HG03378 (cell line): ENCODE measurements around the gene SCARB1.
A peak's percentile ranks its signal among the peaks of the same experiment; 100 is the strongest.

Experiments used
- ATAC-seq: cut with Tn5 transposase; IDR thresholded peaks from one replicate; pipeline ENCODE4 v1.9.1; 2021; ENCODE audit warnings: mild to moderate bottlenecking, moderate library complexity; ENCODE audit not compliant: unreplicated experiment

SCARB1 gene

GRCh38 chr12:124750149-124750656 is 113.5 kb downstream of the SCARB1 start:
- no peak for ATAC-seq

- ATAC-seq: no peak
Measured at GRCh38 chr12:124749725-124750124, 113.9 kb downstream of the SCARB1 start.

GRCh38 chr12:124747426-124748161 is 116.1 kb downstream of the SCARB1 start:
- ATAC-seq: peak; percentile 64

DNA sequence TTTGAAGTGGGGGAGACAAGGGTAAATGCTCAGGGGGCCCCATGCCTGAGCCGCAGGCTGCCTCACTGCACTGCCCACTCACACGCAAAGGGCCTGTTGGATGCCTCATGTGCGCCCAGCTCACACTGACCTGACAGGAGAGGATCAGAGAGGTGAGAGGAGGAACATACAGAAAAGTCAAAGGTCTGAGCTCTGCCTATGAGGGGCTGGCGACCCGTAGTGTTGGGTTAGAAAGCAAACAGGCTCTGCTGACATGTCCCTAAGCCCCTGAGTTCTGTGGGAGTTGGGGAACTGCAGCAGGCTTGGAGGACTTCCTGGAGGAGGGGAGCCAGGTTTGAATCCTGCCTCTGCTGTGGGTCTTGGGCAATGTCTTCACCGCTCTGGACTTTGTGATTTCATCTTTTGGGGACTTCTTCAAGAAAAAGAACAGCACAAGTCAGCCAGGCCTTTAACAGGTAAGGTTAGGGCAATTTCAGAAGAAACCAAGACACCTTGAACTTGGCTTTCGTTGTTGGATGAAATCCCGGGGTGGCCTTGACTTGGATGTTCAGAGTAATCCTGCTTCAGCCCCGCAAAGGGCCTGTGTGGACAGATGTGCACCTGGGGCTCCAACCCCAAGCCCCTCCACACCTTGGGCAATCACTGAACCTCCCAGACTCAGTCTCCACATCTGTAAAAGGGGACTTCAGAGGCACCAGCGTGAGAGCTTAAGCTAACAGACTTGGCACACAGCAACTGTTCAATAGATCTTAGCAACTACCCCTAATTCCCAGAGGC is 116.8 kb downstream of the SCARB1 start:
- no peak for ATAC-seq

DNA sequence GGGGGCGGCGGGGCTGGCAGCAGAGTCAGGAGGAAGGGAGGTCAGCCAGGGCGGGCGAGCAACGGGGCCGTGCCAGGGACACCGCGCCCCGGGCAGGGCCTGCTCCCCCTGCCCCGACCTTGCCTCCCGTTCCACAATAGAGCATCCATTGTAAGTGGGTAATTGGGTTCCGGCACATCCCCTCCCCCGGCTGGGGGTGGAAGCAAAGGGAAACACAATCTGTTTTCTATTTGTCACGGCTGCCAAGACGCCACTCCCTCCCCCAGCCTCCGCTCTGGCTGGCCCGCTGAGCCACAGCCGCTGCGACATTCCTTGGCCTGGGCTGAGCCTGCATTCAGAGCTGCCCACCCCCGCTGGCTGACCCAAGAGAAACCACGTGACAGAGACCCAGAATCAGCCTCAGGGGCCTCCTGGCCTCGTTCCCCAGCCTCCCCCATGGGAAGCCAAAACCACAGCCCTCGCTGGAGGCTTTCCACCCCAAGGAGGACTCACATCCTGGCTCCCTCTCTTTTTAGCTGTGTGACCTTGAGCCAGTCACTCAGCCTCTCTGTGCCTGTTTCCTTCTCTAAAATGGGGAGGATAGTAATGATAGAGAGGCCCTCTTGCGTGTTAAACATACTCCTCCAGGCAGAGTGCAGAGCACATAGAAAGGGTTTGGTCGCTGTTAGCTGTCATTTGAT is 117.6 kb downstream of the SCARB1 start:
- ATAC-seq: no peak

DNA sequence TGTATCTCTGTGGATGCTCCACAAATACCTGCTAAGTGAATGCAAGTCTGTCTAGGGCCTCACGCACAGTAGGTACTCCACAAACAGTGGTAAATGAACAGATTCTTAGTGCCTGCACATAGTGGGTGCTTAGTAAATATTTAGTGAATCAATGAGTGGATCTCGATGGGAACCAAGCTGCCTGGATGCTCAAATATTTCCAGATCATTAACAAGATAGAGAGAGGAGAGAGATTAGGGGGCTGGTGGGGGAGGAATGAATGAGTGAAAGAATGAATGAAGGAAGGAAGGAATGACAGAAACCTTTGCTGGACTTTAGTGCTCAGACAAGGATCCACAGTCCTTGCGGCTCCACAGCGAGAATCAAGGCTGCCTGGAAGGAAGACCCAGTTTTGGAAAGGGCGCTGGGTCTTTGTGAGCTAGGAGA is 118.2 kb downstream of the SCARB1 start:
- no peak for ATAC-seq

GRCh38 chr12:124744659-124745464 is 118.8 kb downstream of the SCARB1 start:
- ATAC-seq: no peak

DNA sequence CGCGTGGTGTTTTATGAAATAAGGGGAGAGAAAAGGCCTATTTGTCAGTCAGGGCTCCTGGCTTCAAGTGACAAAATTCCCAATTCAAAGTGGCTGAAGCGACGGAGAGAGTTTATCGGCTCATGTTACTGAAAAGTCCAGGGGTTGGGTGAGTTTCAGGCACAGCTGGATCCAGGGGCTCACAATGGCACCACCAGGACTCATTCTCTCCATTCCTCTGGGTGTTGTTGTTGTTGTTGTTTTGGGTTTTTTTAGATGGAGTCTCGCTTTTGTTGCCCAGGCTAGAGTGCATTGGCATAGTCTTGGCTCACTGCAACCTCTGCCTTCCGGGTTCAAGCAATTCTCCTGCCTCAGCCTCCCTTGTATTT is 119.4 kb downstream of the SCARB1 start:
- ATAC-seq: no peak

DNA sequence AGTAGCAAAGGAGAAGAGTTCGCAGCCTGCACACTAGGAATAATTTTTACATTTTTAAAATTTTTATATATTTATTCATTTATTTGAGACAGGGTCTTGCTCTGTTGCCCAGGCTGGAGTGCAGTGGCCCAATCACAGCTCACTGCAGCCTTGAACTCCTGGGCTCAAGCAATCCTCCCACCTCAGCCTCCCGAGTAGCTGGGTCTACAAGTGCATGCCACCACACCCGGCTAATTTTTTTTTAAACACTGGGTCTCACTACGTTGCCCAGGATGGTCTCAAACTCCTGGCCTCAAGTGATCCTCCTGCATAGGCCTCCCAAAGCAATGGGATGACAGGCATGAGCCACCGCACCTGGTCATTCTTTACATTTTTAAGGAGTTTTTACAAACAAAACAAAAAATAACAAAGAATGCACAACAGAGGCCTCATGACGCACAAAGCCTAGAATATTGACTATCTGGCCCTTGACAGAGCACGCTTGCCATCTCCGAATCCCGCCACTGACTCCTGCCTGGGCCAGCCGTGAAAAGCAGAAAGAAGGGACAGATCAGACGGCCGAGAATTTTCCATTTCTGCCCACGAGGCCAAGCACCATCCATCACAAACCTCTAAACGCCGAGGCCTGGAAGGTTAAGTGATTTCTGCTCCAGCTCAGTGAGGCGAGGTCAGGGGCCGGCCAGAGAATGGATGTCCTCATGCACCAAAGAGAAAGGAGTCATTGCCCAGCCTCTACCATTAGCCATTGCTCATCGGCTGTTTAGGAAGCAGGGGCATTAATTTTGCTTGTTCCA is 120.0 kb downstream of the SCARB1 start:
- no peak for ATAC-seq

DNA sequence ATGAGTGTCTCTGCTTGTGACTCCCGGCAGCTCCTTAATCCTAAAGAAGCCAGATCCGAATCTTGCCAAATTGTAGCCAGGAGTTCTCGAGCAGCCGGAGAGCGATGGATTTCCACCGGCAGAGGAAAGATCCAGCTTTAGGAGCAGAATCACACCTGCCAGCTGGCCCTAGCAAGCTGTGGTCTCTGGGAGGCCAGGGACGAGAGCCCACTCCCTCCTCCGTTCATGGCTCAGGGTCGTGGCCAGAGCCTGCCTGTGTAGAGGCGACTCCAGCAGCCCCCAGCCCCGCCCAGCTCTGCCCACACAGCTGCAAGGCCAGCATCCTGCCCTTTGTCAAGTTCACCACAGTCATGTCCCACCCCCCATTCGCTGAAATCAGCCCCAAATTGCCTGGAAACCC is 121.0 kb downstream of the SCARB1 start:
- no peak for ATAC-seq

DNA sequence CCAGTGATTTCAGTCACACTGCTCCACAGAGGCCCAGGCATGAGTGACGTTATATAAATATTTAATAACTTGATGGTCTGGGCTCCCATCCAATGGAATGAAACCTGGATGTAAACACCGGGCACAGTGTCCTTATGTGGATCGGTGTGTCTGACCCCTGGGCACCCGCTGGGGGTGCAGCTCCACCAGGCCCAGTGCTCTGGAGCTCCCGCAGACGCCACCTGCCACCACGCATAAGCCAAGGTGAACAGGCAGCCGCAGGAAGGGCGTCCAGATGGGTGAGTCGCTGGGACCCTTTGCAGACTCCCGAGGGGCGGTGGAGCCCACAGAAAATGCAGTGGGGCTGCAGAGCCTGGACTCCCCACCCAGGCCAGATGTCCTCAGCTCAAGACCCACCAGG is 121.6 kb downstream of the SCARB1 start:
- ATAC-seq: no peak

DNA sequence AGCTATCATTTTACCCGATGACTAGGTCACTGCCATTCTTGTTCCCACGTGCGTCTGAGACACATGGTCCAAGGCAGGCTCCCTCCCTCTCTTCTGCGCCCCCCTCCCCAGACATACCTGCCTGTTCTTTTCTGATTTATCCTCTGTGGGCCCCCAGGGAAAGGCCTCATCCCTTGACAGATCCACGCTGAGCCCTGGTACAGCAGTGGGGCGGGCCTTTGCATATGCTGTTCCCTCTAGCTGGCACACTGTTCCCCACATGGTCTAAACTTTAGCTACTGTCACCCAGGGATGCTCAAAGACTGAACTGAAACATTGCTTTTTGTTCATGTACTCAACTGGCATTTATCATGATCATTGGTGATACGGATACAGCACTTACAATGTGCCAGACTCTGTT is 122.5 kb downstream of the SCARB1 start:
- ATAC-seq: no peak

DNA sequence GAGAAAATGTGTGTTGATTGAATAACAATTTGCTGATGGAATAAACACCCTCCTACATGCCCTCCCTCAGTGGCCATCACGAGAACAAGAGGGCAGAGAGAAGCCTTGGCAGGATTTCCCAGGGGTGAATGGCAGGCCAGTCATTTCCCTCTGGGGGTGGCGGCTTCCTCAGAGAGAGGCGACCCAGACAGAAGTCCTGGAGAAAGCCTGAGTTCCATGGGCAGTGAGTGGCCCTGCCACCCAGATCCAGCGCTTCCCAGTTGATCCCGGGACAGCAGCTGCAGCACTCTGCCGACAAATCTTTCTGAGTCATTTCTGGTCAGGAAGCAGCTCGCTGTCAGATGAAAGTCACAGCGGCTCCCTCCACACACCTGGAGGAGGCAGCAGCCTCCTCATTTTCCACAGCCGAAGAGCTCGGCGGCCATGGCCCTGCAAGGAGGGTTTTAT is 123.0 kb downstream of the SCARB1 start:
- ATAC-seq: no peak

GRCh38 chr12:124739953-124740561 is 123.6 kb downstream of the SCARB1 start:
- no peak for ATAC-seq

GRCh38 chr12:124738636-124739467 is 124.8 kb downstream of the SCARB1 start:
- no peak for ATAC-seq

GRCh38 chr12:124737772-124738635 is 125.7 kb downstream of the SCARB1 start:
- ATAC-seq: no peak

- no peak for ATAC-seq
Measured at GRCh38 chr12:124737040-124737419, 126.6 kb downstream of the SCARB1 start.
